HG03521 (cell line): ENCODE measurements around the gene DNAH11.
"Not testable (repeated sequence)": the region's sequence is repeated elsewhere in the genome, so short reads cannot be mapped to it uniquely, and the experiment has no call there.

Experiments
- ATAC-seq: cut with Tn5 transposase; IDR thresholded peaks from one replicate; pipeline ENCODE4 v1.9.1; 2021; ENCODE audit warnings: mild to moderate bottlenecking, moderate library complexity; ENCODE audit not compliant: unreplicated experiment

Gene DNAH11

DNA sequence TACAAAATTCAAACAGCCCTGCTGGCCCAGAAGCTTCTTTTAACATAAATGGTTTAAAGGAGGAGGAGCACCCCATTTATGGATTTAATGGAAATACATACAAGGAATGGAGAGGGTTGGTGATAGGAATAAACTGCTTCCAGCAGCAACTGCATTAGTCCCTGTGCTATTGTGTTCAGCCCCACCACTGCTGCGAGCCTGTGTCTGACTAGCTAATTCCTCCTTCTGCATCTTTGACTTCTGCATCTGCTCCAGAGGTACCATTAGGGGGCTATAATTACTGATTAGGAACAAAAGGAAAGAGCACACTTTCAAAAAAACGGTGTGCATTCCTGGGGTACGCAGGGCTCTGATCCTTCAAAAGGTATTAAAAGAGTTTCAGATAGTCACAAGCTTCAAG lies 378.1 kb downstream of the DNAH11 start:
- no peak for ATAC-seq

DNA sequence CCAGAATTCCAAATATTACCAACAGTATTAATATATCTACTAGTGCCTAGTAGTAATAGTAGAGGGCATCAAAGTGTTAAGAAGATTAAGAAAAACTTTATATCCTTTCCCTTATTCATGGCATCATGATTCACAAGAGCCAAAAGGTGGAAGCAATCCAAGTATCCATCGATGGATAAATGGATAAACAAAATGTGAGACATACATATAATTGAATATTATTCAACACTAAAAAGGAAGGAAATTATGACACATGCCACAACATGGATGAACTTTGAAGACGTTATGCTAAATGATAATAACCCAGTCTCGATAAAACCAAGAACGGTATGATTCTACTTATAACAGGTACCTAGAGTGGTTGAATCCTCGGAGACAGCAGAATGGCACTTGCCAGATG lies 379.8 kb downstream of the DNAH11 start:
- ATAC-seq: no peak

DNA sequence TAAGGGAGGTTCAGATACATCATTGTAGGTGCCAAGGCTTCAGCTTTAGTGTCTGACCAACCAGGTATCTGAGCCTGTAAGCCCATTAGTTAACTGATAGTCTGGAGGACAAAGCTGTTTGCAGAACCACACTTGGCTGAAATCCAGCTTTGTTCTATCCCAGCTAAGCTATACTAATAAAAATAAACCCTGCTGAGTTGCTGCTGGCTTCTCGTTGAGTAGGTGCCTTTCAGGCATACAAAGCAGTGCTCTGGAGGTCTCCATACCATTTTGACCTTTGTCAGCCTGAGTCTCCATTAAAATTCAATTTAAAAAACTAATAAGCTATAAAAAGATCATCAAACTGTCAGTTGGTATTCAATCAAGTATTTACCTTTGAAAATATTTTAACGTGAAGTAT lies 380.8 kb downstream of the DNAH11 start:
- ATAC-seq: no peak

DNA sequence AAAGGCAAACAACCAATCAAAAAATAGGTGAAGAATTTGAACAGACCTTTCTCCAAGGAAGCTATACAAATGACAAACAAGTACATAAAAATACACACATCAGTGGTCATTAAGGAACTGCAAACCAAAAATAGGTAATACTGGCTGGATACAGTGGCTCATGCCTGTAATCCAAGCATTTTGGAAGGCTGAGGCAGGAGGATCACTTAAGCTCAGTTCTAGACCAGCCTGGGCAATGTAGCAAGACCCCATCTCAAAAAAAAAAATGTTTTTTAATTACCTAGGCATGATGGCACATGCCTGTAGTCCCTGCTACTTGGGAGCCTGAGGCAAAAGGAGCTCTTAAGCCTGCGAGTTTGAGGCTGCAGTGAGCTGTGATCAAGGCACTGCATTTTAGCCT lies 383.6 kb downstream of the DNAH11 start:
- no peak for ATAC-seq

DNA sequence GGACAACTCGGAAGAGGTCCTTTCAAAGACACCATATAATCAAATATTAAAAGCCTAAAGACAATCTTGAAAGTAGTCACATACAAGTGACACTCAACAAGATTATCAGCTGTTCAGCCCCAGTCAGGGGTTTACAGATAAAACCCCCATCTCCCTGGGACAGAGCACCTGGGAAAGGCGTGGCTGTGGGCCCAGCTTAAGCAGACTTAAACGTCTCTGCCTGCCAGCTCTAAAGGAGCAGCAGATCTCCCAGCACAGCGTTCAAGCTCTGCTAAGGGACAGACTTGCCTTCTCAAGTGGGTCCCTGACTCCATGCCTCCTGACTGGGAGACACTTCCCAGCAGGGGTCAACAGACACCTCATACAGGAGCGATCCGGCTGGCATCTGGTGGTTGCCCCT lies 384.9 kb downstream of the DNAH11 start:
- ATAC-seq: no peak

DNA sequence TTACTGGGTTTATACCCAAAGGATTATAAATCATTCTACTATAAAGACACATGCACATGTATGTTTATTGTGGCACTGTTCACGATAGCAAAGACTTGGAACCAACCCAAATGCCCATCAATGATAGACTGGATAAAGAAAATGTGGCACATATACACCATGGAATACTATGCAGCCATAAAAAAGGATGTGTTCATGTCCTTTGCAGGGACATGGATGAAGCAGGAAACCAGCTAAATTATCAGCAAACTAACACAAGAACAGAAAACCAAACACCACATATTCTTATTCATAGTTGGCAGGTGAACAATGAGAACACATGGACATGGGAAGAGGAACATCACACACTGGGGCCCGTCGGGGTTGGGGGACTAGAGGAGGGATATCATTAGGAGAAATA lies 390.5 kb downstream of the DNAH11 start:
- ATAC-seq: not testable (repeated sequence)

DNA sequence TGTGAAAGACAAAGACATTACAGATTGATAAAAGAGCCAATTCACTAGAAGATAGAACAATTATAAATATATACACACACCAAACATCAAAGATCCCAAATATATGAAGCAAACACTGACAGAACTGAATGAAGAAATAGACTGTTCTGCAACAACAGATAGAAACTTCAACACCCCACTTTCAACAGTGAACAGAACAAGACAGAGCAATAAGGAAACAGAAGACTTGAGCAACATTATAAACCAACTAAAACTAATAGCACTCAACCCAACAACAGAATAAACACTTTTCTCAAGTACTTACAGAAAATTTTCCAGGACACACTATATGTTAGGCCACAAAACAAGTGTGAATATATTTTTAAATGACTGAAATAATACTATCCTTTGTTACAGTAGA lies 392.0 kb downstream of the DNAH11 start:
- ATAC-seq: no peak

DNA sequence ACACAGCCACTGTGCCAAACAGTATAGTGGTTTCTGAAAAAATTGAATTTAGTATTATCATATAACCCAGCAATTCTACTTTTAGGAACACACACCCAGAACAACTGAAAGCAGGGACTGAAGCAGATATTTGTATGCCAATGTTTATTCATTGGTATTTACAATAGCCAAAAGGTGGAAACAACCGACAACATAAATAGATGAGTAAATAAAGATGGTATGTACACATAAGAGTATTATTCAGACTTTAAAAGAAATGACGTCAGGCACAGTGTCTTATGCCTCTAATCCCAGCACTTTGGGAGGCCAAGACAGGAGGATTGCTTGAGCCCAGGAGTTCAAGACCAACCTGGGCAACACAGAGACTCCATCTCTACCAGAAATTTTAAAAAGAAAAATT lies 395.6 kb downstream of the DNAH11 start:
- no peak for ATAC-seq

DNA sequence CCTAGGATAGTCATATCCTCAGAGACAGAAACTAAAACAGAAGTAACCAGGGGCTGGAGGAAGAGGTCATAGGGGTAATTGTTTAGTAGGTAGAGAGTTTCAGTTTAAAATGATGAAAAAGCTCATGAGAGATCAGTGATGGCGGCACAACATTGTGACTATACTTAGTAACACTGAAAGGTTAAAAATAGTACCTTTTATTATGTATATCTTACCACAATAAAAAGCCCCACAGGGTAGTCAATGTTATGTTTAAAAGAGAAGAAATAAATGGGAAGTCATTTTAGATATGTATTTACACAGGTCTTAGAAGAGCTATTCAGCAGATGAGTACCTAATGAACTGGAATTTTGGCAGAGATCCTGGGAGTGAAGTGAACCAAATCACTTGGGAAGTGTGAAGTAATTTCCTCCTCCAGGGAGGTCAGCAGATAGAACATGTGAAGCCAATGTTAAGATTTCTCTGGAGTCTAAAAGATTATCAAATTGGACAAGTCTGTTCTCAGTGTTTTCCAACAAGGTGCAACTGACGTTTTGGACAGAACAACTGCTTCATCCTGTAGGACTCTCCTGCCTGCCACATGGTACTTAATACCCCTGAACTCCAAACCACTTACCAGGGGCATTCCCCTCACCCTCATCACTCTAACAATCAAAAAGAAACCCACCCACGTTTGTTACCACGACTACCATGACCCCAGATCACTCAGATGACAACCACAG lies 396.5 kb downstream of the DNAH11 start:
- ATAC-seq: peak; percentile 78

DNA sequence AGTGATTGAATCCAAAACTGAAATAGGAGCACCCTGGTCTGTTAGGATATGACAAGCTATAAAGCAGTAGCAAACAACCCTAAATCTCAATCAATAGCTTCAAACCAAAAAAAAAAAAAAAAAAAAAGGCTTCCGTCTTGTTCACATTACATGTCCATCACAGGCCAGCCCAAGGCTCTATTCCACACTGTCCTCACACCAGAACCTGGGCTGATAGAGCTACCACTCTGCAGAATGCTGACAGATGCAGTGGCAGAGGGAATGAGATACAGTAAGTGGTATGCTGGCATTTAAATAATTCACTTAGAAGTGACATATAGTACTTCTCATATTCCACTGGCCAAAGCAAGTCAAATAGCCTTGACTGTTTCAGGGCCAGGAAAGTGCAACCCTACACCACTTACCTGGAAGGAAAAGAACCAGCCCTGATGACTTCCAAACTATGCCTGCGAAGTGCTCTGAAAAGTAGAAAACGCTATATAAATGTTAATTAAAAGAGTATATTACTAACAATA lies 397.1 kb downstream of the DNAH11 start:
- no peak for ATAC-seq

DNA sequence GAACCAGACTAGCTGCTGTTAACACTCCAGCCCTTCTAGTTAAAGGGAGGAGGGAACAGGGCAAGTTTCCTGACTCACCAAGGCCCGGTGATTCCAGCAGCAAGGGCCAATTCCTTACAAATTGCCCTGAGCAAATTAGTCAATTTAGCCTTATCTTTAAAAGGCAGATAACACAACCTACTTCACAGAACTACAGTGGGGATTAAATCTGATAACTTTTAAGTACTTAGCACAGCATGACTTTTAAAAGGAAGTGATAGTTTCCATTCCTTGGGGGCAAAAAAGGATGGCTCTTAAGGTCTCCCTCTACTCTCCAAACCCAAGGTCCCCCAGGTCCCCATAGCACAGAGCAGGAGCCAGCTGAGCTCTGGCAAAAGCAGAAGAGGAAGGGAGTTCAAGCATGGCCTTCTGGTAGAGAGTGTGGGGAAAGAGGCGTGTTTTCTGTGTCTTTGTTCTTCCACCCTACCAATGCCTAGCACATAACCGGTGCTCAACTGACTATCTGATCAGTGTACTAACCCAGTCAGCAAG lies 398.8 kb downstream of the DNAH11 start:
- ATAC-seq: no peak

DNA sequence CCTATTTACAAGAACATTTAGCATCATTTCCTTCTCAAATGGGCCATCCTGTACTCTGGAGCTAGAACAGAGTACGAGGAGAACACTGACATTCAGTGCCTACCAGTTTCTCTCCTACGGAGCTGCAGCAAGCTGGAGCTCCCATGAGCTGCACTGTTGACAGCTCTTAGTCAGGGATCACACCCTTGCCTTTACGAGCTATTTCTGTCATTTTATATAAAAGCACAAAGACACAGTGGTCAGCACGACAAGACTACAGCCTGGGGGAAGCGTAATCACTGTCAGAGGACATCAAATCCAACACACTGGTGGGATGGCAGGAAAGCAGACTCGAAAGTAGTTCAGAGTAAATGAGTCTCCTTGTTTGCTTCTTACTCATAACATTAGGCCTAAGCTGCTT lies 400.1 kb downstream of the DNAH11 start:
- no peak for ATAC-seq

DNA sequence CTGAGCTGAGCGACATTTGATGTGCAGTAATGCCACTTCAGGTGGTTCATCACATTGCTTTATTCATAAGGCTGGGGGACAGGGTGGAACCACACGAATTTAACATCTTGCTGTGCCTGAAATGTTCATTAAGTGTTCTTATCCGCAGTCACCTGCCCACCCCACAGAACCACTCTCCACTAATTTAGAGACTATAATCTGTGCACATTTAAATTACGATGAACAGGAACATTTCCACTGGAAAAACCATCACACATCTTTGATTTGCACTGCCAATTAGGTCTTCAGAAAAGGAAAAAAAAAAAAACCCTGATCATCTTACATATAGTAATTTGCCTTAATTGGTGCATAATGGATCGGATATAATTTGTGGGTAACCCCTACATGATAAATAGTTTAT lies 400.6 kb downstream of the DNAH11 start:
- no peak for ATAC-seq

DNA sequence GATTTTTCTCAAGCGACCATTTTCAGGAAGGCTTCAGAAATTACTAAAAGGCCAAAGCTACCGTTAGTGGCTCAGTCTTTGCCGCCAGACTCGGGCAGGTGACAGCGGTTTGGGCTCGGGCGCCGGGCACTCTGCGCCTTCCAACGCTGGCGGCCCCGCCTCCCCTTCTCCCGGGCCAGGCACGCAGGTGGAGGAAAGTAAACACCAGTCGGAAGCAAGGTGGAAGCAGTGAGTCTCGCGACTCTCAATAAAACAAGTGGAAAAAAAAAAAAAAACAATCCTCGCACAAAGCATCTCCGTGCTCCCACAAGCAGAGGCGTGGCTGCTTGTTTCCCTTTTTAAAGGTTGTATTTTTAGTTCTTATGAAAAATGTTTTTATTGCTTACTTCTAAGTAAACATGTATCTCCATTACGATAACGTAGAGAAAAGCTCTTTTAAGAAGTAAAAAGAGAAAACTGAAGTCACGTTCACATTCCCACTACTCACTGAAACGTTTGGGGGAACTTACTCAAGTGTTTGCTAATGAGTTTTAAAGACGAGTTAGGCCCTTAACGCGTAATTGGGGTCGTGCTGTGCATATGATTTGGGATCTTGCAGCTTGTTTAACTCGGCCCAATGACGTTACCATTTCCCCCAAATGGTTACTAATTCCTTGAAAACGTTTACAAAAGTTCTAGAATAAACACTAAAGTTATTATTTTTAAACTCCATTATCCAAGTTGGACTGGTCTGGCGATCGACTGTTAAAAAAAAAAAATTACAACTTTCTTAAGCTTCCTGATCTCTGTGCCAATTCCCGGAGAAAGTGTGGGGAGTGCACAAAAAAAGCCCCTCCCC lies 402.0 kb downstream of the DNAH11 start:
- no peak for ATAC-seq

DNA sequence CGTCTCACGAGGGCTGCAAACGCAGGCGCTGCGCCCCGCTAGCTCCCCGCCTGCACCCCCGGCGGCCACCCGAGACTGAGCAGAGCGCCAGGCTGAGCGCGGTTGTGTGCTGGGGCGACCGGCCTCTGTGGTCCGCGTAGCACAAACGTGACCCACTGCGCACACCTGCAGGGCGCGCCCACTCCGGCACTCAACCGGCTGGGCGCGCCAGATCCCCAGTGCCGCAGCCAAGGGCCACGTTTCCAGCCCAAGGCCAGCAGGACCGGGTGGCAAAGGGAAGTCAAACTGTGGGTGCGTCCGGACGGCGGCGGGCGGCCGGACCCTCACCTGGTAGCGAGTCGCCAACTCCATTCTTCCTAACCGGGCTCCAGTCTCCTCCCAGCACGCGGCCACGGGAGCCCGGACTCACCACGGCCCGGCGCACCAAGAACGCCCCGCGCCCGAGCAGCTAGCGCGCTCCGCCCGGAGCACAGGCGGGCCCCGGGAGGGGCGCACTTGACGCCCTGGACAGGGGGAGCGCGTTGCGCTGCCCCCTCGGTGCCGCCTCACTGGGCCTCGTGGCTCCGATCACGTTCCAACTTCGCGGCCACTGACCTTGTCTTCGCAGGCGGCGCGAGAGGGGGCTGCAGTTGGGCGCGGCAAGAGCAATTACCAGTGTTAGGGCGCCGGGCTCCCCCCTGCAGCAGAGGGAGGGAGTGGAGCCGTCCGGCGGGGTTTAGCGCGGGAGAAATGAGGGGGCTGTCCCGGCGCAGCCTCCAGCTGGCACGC lies 402.8 kb downstream of the DNAH11 start, which contains the start of gene CDCA7L:
TSS of gene CDCA7L (minus strand) at position 446 of the 768 bp plus-strand sequence. CDS start at position 351, 95 bp downstream.
- peak; percentile 85 for ATAC-seq

DNA sequence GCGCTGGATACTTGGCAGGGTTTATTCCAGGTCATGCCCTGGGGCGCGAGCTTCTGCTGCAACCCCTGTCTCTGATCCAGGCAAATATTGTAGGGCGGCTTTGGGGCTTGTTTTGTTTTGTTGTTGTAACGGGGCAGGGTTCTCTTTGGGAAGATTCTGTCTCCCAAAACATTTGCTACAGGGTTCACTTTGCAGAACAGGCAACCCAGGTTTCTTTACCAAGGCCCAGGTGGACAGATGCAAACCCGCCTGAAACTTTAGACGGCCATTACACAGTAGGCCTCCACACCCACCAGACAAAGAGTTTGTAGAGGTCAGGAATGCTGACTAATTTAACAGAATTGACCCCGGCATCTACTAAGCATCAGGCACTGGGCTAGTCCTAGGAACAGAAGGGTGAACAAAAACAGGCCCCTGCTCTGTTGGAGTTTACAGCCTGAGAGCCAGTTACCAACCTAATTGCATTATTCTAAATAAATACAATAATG lies 403.4 kb downstream of the DNAH11 start:
- no peak for ATAC-seq

DNA sequence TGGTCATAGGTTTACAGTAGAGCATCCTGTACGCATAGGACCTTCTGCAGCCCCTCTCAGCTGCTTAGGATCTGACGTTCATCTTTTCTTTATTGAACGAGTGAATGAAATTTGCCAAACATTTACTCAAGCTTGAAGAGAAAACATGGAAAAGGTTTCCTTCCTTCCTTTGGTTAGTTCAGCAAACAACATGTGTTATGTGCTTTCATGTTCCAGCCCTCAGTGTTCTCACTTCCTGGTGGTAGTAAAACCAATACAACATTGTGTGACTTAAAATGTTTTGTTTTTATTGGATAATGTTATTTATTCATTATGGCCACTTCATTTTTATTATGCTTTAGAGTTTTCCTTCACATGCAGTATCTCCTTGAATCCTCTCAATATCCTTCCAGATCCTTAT lies 404.2 kb downstream of the DNAH11 start:
- no peak for ATAC-seq

DNA sequence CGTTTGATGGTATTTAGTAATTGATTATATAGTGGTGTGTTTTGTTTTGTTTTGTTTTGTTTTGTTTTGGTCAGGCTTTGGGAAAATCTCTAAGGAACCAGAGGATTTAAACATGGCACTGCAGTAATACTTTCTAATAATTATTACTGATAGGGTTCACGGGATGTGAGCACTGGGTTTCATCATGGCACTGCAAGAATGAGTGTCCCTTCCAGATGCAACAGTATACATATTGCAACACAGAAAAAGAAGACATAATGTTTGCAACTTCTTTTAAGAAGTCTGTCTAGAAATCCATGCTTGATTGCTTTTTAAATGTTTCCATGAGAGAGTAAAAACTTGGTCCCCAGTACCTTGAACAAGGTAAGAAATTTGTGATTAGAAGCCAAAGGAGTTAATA lies 405.1 kb downstream of the DNAH11 start:
- ATAC-seq: no peak

DNA sequence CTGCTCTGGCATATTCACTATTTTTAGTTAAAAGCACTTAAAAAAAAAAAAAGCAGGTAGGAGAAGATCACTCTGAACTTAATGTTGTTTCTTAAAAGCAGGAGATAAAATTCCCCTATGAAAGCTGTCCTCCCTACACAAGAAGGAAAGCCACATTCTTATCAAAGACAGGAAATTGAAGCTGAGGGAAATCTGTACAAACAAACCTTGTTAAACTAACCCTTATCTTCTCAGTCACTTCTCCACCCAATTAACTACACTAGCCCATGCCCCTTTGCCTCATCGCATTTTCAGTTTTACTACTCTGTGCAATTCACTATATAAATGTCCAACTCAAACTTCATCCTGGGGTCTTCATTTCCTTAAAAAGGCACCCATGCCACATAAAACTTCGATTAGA lies 405.5 kb downstream of the DNAH11 start:
- ATAC-seq: no peak

DNA sequence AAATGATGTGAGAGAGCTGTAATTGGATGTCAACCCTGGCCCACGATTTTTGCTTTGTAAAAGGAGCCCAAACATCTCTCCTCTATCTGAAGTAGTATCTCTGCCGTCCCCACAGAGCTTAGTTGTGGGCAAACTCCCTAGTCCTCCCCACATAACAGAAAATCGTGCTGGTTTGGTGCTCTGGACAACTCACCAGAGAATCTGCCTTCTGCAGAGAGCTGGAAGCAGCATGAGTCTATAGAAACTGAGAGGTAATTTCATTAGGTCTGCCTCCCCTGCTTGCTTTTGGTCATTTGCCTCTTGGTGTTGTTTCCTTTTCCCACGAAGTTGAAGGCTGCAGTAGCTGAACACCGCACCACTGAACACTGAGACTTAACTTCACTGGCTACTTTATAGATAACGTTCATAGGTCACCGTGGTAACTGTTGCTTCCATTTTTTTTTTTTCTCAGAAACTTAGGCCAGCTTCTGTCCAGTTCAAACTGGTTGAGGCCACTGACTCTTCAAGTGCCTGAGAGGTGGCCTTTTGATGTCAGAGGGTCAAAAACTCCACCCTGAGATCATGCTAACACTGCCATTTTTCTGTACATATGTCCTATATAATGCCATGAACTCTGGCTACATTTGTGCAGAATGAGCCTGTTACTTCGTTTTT lies 406.2 kb downstream of the DNAH11 start:
- no peak for ATAC-seq
